Mononuclear cell (primary cell): Measurements from ENCODE around the gene DYNC1I1. TPM values are rescaled to one million over a fixed set of nuclear protein-coding genes. Genes with fewer than 3 reads are reported as not detected.

Experiments
- H3K27me3 ChIP-seq: 2 replicates; pipeline ENCODE4 v1.6.0; 2011; ENCODE audit warnings: low read length, control low read depth; ENCODE audit not compliant: insufficient read depth
- H3K4me1 ChIP-seq: 2 replicates; pipeline ENCODE4 v1.5.1; 2011; ENCODE audit warnings: mild to moderate bottlenecking, low read length, control low read depth; ENCODE audit not compliant: insufficient read depth
- H3K4me3 ChIP-seq: 2 replicates; pipeline ENCODE4 v1.5.1; 2011; ENCODE audit warnings: mild to moderate bottlenecking, low read length, moderate library complexity
- H3K9me3 ChIP-seq: 2 replicates; pipeline ENCODE4 v1.5.1; 2011; ENCODE audit warnings: low read depth, mild to moderate bottlenecking, control low read depth, low read length
- total RNA-seq: library from RNA; depleted of rRNA; stranded (reverse); fragments of >200 nt; gene quantifications from one replicate; pipeline ENCODE4 v1.2.3, GENCODE V29; 2012

DYNC1I1 gene
- total RNA-seq, result 0.10 TPM

DNA sequence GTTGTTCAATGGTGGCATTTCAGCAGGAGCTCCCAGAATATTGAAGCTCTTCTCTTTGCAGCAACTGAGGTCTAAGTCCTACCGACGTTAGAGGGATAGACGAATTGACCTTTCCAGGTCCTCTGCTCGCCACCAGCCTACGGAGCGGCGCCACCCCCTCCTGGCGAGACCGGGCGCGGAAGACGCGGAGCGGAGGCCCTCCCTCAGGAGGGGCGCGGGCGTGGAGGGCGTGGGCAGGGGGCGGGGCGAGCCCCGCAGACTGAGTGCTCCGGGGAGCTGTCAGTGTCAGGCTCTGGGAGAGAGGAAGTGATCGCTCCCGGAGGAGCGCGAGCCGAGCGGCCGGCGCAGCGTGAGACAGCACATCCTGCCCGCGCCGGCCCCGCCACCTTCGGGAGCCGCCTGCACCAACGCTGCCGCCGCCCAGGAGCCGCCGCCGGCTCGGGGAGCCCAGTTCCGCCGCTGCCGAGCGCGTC is at the start of gene DYNC1I1:
TSS of gene DYNC1I1 (plus strand) at position 257 of the 473 bp plus-strand sequence. CDS start 32,176 bp downstream, outside the sequence.
- Histone ChIP-seq H3K4me3 (no peak within 1 kb of the TSS), H3K27me3 (peaks cover 10% of the 10 kb centered on the region), H3K9me3 (no peaks in the 10 kb centered on the region), H3K4me1 (peaks cover 7% of the 10 kb centered on the region)

DNA sequence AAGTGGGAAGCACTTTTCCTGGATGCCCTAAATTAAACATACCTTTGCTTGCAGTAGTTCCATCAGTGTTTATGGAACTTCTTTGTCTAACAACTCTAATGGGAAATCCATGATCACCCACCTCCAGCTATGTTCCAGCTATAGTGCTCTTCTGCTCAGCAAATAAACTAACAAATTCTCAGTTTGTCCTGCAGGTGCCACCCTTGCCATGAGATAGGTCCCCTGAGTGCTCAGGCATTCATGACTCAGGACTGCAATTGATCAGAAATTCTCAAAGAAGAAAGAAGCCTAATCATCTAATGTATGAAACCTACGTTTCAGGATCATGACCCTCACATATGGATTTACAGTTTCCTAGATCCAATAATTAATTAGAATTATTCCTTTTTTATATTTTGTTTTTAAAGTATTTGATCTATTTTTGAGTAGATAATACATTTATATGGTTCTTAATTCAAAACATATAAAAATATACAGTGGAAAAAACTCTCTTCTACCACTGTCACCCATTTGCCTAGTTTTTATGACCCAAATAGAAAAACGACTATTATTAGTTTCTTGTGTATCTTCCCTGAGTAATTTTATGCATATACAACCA is 48.7 kb upstream of the DYNC1I1 start:
- H3K27me3 ChIP-seq, result no peaks in the 10 kb centered on the region
- H3K4me1 ChIP-seq, result no peaks in the 10 kb centered on the region
- no peaks in the 10 kb centered on the region for H3K9me3 ChIP-seq
- no peak overlapping the region for H3K4me3 ChIP-seq

DNA sequence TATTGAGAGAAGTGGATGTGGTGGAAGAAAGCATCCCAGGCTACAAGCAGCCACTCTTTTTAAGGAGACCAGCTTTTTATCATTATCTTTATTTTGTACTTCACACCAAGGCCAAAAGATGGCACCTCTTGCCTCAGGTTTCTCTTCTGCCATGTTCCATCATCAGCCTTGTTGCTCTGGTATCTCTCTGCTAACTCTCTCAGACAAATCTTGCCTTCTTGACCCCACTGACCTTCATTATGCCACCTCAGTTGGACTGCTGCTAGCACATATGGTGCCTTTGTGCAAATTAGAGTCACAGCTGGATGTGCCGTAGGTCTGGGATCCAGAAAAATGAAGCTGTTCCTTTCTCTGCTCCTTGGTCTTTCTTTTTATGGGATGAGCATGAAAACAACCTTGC is 47.1 kb upstream of the DYNC1I1 start:
- H3K4me1 ChIP-seq, result no peaks in the 10 kb centered on the region
- no peaks in the 10 kb centered on the region for H3K9me3 ChIP-seq
- no peak overlapping the region for H3K4me3 ChIP-seq
- no peaks in the 10 kb centered on the region for H3K27me3 ChIP-seq

DNA sequence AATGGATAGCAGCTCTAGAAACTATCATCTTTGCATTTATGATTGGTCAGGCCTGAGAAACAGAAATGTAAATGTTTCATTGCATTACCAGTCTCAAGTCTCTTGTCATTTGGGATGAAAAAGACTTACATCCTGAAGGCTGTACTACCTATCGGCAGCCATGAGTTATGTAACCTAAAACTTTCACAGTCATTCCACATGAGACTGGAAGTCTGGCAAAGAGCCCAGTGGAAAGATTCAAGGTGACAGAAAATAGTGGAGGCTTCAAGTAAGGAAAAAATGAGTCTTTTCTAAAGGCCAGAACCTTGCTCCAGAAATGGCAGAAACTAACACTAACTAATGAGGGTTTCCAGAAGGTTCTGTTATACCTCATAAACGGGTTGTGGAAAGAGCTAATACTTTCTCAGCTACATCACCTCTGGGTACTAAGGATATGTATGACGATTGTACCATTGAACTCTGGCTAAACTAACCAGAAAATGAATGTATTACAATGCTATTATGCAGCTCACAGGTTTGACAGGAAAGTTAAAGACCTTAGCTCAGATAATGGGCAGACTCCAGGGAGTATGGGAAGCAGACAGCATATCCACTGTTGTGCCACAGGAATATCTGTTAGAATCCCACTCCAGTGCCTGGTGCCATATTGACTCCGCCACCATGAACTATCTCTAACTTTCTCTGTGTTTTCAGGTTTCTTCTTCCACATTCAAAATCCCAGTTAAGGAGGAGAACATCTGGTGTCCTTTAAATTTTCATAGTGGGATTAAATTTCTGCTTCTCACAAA is 41.7 kb upstream of the DYNC1I1 start:
- H3K9me3 ChIP-seq, result no peaks in the 10 kb centered on the region
- no peak overlapping the region for H3K4me3 ChIP-seq
- H3K27me3 ChIP-seq, result no peaks in the 10 kb centered on the region
- H3K4me1 ChIP-seq, result no peaks in the 10 kb centered on the region

DNA sequence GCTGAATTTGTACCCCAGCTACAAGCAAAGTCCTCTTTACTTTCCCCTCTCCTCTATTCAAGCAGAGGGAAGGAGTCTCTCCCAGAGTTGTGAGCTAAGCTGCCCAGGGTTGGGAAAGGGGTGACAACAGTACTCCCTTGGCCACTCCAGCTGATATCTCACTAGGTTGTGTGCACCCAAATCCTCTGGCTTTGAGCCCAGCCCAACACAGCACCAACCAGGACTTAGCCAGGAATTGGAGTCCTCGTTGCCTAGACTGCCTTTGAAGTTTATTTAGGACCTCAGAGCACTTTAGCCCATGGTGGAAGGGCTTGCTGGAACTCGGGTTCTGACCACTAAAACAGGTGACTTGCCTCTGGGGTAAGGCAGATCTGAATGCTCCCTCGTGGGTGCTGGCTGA is 35.7 kb upstream of the DYNC1I1 start:
- Histone ChIP-seq H3K27me3 (no peaks in the 10 kb centered on the region), H3K4me1 (no peaks in the 10 kb centered on the region), H3K4me3 (no peak overlapping the region), H3K9me3 (no peaks in the 10 kb centered on the region)

DNA sequence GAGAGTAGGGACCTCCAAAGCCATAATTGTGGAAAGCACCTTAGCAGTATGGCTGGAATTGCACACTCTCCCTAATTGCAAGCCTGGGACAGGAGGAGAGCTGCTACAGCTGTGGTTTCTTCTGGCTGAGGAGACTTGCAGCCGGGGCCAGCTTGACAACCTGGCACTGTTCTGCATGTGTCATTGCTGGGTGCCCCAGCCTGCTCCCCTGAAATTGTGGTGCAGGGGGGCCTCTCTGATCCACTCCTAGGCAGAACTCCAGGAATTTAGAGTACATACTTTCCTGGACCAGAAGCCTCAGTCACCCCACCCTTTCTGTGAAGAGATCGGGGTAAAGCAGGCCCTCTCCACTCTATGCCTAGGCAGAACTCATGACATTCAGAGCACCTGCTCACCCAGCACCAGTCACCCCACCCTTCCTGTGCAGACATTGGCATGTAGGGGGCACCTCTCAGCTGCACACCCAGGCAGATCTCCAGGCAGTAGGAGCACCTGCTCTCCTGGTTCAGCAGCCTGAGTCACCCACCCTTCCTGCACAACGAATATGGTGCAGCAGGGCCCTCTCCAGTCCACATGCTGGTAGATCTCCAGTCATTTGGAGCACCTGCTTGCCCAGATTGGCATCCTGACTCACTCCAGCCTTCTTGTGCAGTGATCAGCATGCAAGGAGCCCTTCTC is 34.4 kb upstream of the DYNC1I1 start:
- no peaks in the 10 kb centered on the region for H3K27me3 ChIP-seq
- H3K4me3 ChIP-seq, result no peak overlapping the region
- no peaks in the 10 kb centered on the region for H3K9me3 ChIP-seq
- no peaks in the 10 kb centered on the region for H3K4me1 ChIP-seq

DNA sequence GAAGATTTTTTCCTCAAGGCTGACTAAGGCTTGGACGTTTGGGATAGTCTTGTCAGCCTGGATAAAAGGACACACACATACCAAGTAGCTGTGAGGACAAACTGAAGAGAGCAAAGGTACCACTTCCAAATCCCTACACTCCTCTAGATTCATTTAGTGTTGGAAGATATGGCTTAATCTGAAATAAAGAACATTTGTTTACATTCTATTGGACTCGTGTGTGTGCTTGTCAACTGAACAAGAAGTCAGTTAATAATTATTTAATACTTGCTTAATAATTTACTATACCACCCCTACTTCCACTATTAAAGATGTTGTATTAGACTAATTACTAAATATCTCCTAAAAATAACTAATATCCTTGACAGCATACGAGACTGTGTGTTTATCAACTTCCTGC is 23.3 kb upstream of the DYNC1I1 start:
- Histone ChIP-seq H3K9me3 (no peaks in the 10 kb centered on the region), H3K4me1 (no peaks in the 10 kb centered on the region), H3K4me3 (no peak overlapping the region), H3K27me3 (no peaks in the 10 kb centered on the region)

DNA sequence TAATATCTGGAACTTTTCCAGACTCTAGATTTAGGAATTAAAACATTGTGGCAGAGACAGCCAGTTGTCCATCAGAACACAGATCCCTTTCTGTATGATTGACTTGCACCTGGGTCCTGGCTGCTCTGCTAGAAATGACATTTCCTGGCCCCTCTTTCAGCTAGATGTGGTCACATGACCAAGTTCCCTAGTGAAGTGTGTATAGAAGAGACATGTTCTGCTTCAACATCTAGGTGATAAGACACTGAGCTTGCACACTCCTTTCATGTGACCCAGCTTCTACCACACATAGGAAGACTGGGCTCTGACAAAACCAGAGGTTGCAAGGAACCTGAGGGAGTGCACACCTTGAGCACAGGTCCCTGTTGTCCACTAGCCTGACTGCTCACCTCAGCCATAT is 22.8 kb upstream of the DYNC1I1 start:
- Histone ChIP-seq H3K9me3 (no peaks in the 10 kb centered on the region), H3K4me3 (no peak overlapping the region), H3K27me3 (no peaks in the 10 kb centered on the region), H3K4me1 (no peaks in the 10 kb centered on the region)

DNA sequence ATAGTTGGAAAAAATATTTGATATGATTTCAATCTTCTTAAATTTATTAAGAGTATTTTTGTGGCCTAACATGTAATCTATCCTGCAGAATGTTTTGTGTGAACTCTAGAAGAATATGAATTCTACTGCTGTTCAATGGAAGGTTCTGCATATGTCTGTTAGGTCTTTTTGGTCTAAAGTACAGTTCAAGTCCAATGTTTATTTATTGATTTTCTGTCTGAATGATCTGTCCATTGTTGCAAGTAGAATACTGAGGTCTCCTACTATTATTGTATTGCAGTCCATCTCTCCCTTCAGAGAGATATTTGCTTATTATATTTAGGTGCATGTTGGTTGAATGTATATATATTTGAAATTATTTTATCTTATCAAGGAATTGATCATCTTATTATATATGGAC is 18.9 kb upstream of the DYNC1I1 start:
- H3K9me3 ChIP-seq, result no peaks in the 10 kb centered on the region
- H3K4me3 ChIP-seq, result no peak overlapping the region
- H3K27me3 ChIP-seq, result no peaks in the 10 kb centered on the region
- H3K4me1 ChIP-seq, result no peaks in the 10 kb centered on the region

DNA sequence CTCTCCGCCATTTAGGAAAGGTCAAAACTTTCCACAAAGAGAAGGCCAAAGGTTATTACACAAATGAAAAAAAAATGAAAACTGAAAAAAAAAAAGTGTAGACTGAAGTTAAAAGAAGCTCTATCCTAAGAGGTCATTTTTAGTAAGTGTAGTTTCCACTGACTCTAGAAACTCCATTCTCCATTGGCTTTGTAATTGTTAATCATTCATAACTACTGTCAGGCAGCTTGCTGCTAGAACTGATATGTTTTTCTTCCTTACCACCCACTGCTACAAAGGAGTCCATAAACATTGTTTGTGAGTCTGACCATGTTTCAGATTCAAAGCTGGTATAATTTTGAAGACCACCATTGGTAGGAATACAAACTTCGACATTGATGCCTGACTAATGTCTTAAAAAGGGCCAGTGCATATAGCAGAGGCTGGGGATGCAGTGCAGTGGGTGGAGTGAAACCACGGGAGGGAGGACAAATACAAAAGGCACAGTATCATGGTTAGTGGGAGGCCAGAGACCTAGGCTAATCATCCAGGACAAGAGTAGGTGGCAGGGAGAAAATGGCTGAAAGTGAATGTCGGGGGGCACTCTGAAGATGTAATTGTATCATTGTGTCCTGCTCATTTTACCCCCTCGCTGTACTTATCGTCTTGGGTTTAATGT is 16.9 kb upstream of the DYNC1I1 start:
- no peaks in the 10 kb centered on the region for H3K9me3 ChIP-seq
- no peak overlapping the region for H3K4me3 ChIP-seq
- H3K4me1 ChIP-seq, result no peaks in the 10 kb centered on the region
- H3K27me3 ChIP-seq, result peaks cover 1% of the 10 kb centered on the region

DNA sequence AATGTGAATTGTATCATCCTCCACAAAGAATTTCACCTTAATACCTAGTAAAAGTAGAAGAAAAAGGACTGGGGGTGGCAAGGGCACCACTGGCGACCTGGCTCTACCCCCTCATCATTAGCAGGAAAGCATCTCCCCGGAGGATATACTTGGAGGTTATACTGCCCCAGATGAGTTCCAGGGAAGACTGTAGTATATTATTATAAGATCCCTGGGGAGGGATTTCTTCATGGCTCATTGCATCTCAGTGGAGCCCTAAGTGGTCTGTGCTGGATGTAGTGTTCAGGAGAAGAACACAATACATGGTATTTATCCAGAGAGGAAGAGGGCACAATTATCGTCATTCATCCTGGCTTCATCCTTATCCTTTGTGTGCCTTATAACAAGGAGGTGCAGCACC is 14.2 kb upstream of the DYNC1I1 start:
- peaks cover 2% of the 10 kb centered on the region for H3K27me3 ChIP-seq
- H3K4me1 ChIP-seq, result no peaks in the 10 kb centered on the region
- no peak overlapping the region for H3K4me3 ChIP-seq
- no peaks in the 10 kb centered on the region for H3K9me3 ChIP-seq

DNA sequence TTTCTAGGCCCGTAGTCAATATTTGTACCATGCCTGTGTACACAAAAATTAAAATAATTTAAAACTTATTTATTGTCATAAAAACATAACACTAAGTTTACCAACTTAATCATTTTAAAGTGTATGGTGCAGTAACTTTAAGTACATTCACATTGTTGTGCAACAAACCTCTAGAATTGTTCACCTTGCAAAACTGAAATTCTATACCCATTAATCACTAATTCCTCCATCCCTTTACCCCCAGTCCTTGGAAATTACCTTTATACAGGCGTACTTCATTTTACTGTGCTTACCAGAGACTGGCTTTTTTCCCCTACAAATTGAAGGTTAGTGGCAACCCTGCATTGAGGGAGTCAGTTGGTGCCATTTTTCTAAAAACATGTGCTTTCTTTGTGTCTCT is 6.3 kb upstream of the DYNC1I1 start:
- Histone ChIP-seq H3K27me3 (no peaks in the 10 kb centered on the region), H3K4me1 (no peaks in the 10 kb centered on the region), H3K9me3 (no peaks in the 10 kb centered on the region), H3K4me3 (no peak overlapping the region)

DNA sequence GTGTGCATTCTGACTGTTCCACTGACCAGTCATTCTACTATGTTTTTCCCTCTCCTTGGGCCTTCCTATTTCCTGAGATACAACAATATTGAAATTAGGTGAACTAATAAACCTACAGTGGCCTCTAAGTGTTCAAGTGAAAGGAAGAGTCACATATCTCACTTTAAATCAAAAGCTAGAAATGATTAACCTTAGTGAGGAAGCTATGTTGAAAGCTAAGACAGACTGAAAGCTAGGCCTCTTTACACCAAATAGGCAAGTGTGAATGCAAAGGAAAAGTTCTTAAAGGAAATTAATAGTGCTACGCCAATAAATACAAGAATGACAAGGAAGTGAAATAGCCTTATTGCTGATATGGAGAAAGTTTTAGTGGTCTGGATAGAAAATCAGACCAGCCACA is 5.7 kb upstream of the DYNC1I1 start:
- Histone ChIP-seq H3K4me1 (no peaks in the 10 kb centered on the region), H3K27me3 (no peaks in the 10 kb centered on the region), H3K4me3 (no peak overlapping the region), H3K9me3 (no peaks in the 10 kb centered on the region)

DNA sequence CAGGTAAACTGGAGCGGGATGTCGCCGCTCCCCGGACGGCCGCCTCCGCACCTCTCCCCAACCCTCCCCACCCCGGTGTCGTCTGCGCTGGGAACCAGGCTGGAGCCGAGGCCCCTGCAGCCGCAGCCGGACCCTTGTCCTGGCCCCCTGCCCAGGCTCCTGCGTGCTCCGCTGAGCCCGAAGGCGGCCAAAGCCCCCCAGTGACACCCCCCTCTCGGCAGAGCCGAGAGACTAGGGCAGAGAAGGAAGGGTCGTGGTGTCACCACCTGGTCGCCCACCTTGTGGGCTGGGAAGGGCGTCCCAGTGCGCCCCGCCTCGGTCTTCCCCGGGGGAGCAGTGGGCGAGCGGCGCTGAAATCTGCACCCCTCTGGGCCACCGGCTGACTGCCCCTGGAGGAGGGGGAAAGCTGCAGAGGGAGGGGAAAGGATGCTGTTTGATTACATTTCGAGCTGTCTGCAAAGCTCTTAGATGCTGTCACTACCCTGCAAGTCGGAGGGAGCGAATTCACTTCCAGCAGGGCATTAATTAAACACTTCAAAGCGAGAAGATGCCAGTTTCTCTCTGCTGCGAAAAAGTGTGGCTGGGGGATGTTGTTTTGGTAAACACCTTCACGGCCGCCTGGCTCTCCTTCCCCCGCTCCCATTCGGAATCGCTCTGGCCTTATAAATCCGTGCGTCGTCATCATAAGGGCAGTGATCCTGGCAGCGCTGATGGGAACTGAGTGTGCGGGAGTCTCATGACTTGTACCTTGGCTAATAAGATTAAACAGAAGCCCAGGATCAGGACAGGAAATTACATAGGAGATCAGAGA is 622 bp downstream of the DYNC1I1 start:
- H3K9me3 ChIP-seq, result no peaks in the 10 kb centered on the region
- peaks cover 10% of the 10 kb centered on the region for H3K27me3 ChIP-seq
- H3K4me1 ChIP-seq, result peaks cover 7% of the 10 kb centered on the region
- H3K4me3 ChIP-seq, result no peak overlapping the region
